ENCODE data around the gene APLP2. TPM values are rescaled to one million over a fixed set of nuclear protein-coding genes. Genes with fewer than 3 reads are reported as not detected.

APLP2 gene
- total and polyA plus RNA-seq, 2 of the 13 experiments (the other 11 are each of a cell fraction or from before 2014, with no cell fraction given) = 315 to 594 TPM

DNA sequence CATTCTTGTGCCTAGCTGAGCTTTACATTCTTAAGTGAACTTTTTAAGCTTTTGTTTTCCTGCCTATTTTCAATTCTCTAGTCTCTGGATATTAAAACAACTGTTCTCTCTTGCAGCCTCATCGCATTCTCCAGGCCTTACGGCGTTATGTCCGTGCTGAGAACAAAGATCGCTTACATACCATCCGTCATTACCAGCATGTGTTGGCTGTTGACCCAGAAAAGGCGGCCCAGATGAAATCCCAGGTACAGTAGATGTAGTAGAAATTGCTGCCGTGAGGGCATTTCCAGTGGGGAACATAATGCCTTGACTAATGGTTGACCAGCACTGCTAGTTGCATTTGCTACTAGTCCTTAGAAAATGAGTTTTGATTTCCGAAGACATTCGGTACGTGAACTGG, 60.2 kb downstream of the APLP2 start (continued):
- TF ChIP-seq ZFP36 (IDR thresholded peaks at IDR 0.05; ENCODE audit: borderline replicate concordance, low read depth, low read length, partially characterized antibody) (no peak), EED (CRISPR knock-in tag; IDR thresholded peaks at IDR 0.05) (no peak), ISL2 (CRISPR knock-in tag; IDR thresholded peaks at IDR 0.05) (0 out of 2 replicates have a peak, but pooled peaks have one; percentile 14), SMC3 (IDR thresholded peaks at IDR 0.05; ENCODE audit: low read length) (0 out of 2 replicates have a peak, but pooled peaks have one; percentile 21), ZNF367 (CRISPR knock-in tag; IDR thresholded peaks at IDR 0.05; ENCODE audit: borderline replicate concordance) (no peak), MYNN (CRISPR knock-in tag; IDR thresholded peaks at IDR 0.05; ENCODE audit: low read depth) (no peak), ATF1 (CRISPR knock-in tag; IDR thresholded peaks at IDR 0.05) (peak; percentile 38; the same call in 1 of the 2 replicates), ZNF256 (CRISPR knock-in tag; conservative IDR thresholded peaks at IDR 0.05) (no peak), KLF16 (CRISPR knock-in tag; IDR thresholded peaks at IDR 0.05) (no peak), ATAD3A (CRISPR knock-in tag; IDR thresholded peaks at IDR 0.05) (no peak), ONECUT2 (CRISPR knock-in tag; IDR thresholded peaks at IDR 0.05) (no peak), SRSF4 (IDR thresholded peaks at IDR 0.05; ENCODE audit: low read depth, low read length, poor library complexity, severe bottlenecking) (no peak), NR2F6 (IDR thresholded peaks at IDR 0.05) (no peak), NR2F6 (CRISPR knock-in tag; IDR thresholded peaks at IDR 0.05) (no peak), ZNF703 (CRISPR knock-in tag; IDR thresholded peaks at IDR 0.05; ENCODE audit: borderline replicate concordance) (no peak)
- TF ChIP-seq, protein P1, sequence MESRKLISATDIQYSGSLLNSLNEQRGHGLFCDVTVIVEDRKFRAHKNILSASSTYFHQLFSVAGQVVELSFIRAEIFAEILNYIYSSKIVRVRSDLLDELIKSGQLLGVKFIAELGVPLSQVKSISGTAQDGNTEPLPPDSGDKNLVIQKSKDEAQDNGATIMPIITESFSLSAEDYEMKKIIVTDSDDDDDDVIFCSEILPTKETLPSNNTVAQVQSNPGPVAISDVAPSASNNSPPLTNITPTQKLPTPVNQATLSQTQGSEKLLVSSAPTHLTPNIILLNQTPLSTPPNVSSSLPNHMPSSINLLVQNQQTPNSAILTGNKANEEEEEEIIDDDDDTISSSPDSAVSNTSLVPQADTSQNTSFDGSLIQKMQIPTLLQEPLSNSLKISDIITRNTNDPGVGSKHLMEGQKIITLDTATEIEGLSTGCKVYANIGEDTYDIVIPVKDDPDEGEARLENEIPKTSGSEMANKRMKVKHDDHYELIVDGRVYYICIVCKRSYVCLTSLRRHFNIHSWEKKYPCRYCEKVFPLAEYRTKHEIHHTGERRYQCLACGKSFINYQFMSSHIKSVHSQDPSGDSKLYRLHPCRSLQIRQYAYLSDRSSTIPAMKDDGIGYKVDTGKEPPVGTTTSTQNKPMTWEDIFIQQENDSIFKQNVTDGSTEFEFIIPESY (CRISPR knock-in tag; IDR thresholded peaks at IDR 0.05) = peak; percentile 36; the same call in 1 of the 2 replicates
- TF ChIP-seq, protein P2, sequence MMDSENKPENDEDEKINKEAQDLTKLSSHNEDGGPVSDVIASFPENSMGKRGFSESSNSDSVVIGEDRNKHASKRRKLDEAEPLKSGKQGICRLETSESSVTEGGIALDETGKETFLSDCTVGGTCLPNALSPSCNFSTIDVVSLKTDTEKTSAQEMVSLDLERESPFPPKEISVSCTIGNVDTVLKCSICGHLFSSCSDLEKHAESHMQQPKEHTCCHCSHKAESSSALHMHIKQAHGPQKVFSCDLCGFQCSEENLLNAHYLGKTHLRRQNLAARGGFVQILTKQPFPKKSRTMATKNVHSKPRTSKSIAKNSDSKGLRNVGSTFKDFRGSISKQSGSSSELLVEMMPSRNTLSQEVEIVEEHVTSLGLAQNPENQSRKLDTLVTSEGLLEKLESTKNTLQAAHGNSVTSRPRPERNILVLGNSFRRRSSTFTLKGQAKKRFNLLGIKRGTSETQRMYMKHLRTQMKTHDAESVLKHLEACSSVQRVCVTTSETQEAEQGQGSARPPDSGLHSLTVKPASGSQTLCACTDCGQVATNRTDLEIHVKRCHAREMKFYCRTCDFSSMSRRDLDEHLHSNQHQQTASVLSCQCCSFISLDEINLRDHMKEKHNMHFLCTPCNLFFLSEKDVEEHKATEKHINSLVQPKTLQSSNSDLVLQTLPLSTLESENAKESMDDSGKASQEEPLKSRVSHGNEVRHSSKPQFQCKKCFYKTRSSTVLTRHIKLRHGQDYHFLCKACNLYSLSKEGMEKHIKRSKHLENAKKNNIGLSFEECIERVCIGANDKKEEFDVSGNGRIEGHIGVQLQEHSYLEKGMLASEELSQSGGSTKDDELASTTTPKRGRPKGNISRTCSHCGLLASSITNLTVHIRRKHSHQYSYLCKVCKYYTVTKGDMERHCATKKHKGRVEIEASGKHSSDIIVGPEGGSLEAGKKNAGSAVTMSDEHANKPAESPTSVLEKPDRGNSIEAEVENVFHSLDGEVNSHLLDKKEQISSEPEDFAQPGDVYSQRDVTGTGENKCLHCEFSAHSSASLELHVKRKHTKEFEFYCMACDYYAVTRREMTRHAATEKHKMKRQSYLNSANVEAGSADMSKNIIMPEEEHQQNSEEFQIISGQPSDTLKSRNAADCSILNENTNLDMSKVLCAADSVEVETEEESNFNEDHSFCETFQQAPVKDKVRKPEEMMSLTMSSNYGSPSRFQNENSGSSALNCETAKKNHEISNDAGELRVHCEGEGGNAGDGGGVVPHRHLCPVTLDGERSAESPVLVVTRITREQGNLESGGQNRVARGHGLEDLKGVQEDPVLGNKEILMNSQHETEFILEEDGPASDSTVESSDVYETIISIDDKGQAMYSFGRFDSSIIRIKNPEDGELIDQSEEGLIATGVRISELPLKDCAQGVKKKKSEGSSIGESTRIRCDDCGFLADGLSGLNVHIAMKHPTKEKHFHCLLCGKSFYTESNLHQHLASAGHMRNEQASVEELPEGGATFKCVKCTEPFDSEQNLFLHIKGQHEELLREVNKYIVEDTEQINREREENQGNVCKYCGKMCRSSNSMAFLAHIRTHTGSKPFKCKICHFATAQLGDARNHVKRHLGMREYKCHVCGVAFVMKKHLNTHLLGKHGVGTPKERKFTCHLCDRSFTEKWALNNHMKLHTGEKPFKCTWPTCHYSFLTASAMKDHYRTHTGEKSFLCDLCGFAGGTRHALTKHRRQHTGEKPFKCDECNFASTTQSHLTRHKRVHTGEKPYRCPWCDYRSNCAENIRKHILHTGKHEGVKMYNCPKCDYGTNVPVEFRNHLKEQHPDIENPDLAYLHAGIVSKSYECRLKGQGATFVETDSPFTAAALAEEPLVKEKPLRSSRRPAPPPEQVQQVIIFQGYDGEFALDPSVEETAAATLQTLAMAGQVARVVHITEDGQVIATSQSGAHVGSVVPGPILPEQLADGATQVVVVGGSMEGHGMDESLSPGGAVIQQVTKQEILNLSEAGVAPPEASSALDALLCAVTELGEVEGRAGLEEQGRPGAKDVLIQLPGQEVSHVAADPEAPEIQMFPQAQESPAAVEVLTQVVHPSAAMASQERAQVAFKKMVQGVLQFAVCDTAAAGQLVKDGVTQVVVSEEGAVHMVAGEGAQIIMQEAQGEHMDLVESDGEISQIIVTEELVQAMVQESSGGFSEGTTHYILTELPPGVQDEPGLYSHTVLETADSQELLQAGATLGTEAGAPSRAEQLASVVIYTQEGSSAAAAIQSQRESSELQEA (CRISPR knock-in tag; IDR thresholded peaks at IDR 0.05; ENCODE audit: not compliant biosample characterization) = no peak
- TF ChIP-seq, protein P3, sequence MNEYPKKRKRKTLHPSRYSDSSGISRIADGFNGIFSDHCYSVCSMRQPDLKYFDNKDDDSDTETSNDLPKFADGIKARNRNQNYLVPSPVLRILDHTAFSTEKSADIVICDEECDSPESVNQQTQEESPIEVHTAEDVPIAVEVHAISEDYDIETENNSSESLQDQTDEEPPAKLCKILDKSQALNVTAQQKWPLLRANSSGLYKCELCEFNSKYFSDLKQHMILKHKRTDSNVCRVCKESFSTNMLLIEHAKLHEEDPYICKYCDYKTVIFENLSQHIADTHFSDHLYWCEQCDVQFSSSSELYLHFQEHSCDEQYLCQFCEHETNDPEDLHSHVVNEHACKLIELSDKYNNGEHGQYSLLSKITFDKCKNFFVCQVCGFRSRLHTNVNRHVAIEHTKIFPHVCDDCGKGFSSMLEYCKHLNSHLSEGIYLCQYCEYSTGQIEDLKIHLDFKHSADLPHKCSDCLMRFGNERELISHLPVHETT (CRISPR knock-in tag; conservative IDR thresholded peaks at IDR 0.05) = no peak
- TF ChIP-seq, protein P4, sequence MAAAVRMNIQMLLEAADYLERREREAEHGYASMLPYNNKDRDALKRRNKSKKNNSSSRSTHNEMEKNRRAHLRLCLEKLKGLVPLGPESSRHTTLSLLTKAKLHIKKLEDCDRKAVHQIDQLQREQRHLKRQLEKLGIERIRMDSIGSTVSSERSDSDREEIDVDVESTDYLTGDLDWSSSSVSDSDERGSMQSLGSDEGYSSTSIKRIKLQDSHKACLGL (CRISPR knock-in tag; IDR thresholded peaks at IDR 0.05) = no peak

Measured in HepG2 (cell line).